Uterus (tissue), 4 donors: ENCODE data around the gene SLC39A11. TPM values are rescaled to one million over a fixed set of nuclear protein-coding genes. Genes with fewer than 3 reads are reported as not detected.

ENCODE experiments used
- DNase-seq, 2 donors: peaks; one replicate each; pipeline ENCODE4 v3.0.0-alpha.2; 2019 to 2020
- H3K27ac ChIP-seq, 2 donors: fragments of 200-600 bp; sonication (generic); 1 replicate in 1 of 2; 2 replicates in 1 of 2; pipeline ENCODE4 v1.5.1; 2016 to 2018
- H3K27me3 ChIP-seq, 2 donors: fragments of 200-600 bp; sonication (generic); one replicate each; pipeline ENCODE4 v1.5.1; 2018 to 2019; ENCODE audit warnings: control low read depth in 1 of 2
- H3K36me3 ChIP-seq, 2 donors: fragments of 200-600 bp; sonication (generic); one replicate each; pipeline ENCODE4 v1.5.1; 2019; ENCODE audit warnings: control low read depth in 1 of 2
- H3K4me1 ChIP-seq, 2 donors: fragments of 200-600 bp; sonication (generic); one replicate each; pipeline ENCODE4 v1.5.1; 2018 to 2019; ENCODE audit warnings: control low read depth in 1 of 2
- H3K4me3 ChIP-seq, 2 donors: fragments of 200-600 bp; sonication (generic); 1 replicate in 1 of 2; 2 replicates in 1 of 2; pipeline ENCODE4 v1.5.1; 2018 to 2019; ENCODE audit warnings: mild to moderate bottlenecking in 1 of 2
- H3K9me3 ChIP-seq, 2 donors: fragments of 200-600 bp; sonication (generic); one replicate each; pipeline ENCODE4 v1.5.1; 2019; ENCODE audit warnings: control low read depth in 1 of 2
- CTCF ChIP-seq, 4 experiments: fragments of 200-600 bp in 2 of 4; fragments of 450-650 bp in 2 of 4; sonication (generic) in 2 of 4; IDR thresholded peaks; one replicate each; pipeline ENCODE4 v1.5.1; 2016 to 2019; ENCODE audit warnings: antibody characterized with exemption in 4 of 4, mild to moderate bottlenecking in 2 of 4, moderate library complexity in 1 of 4
- POLR2A ChIP-seq, 2 donors: fragments of 450-650 bp; IDR thresholded peaks; one replicate each; pipeline ENCODE4 v1.6.1; 2016; ENCODE audit warnings: antibody characterized with exemption in 2 of 2, mild to moderate bottlenecking in 1 of 2, moderate library complexity in 1 of 2
- intact Hi-C: fragments of 100-400 bp; cut with DNase I; formaldehyde crosslinking; loops from one replicate; pipeline ENCODE4 v1.15.1; 2023; ENCODE audit warnings: low total_unique reads
- total RNA-seq, 4 donors: library from RNA; depleted of rRNA in 3 of 4; stranded (reverse); fragments of >200 nt in 3 of 4; gene quantifications; one replicate each; pipeline versions ENCODE4 v1.1.0 to v1.2.4, GENCODE V29; 2014 to 2023
- donor health status: DM: yes; HTN: yes; CAD: no.

The SLC39A11 gene
- total RNA-seq, 4 donors from 2014 or later, result 5.4 to 56.2 (median 21.0) TPM

GRCh38 chr17:73028299-73028755, 64.2 kb downstream of the SLC39A11 start:
- Histone ChIP-seq H3K9me3 (no peaks in the 10 kb centered on the region), H3K36me3 (no peaks in the 10 kb centered on the region), H3K27ac (no peak overlapping the region), H3K4me1 (no peaks in the 10 kb centered on the region), H3K4me3 (no peak overlapping the region), H3K27me3 (no peaks in the 10 kb centered on the region)
- intact Hi-C loops, result no loop called here
- DNase-seq, result no peak
- TF ChIP-seq CTCF (IDR thresholded peaks at IDR 0.05) (no peak), POLR2A (IDR thresholded peaks at IDR 0.05) (no peak)

GRCh38 chr17:73027130-73027741, 65.3 kb downstream of the SLC39A11 start:
- Histone ChIP-seq H3K27ac (no peak overlapping the region), H3K9me3 (no peaks in the 10 kb centered on the region), H3K4me3 (no peak overlapping the region), H3K36me3 (no peaks in the 10 kb centered on the region), H3K27me3 (no peaks in the 10 kb centered on the region), H3K4me1 (no peaks in the 10 kb centered on the region)
- TF ChIP-seq POLR2A (IDR thresholded peaks at IDR 0.05), result no peak
- no peak for TF ChIP-seq CTCF (IDR thresholded peaks at IDR 0.05)
- intact Hi-C loops, result no loop called here
- no peak for DNase-seq

GRCh38 chr17:73025041-73025560, 67.4 kb downstream of the SLC39A11 start:
- no peak overlapping the region for H3K27ac ChIP-seq
- H3K9me3 ChIP-seq, result no peaks in the 10 kb centered on the region
- no peaks in the 10 kb centered on the region for H3K4me1 ChIP-seq
- TF ChIP-seq CTCF (IDR thresholded peaks at IDR 0.05), result no peak
- no peak overlapping the region for H3K4me3 ChIP-seq
- H3K27me3 ChIP-seq, result no peaks in the 10 kb centered on the region
- no peaks in the 10 kb centered on the region for H3K36me3 ChIP-seq
- intact Hi-C loops, result no loop called here
- DNase-seq, result no peak

- no peak for TF ChIP-seq POLR2A (IDR thresholded peaks at IDR 0.05)
- TF ChIP-seq CTCF (IDR thresholded peaks at IDR 0.05), result no peak
- no peaks in the 10 kb centered on the region for H3K36me3 ChIP-seq
- no peak for DNase-seq
- no peak overlapping the region for H3K27ac ChIP-seq
- H3K4me3 ChIP-seq, result no peak overlapping the region
- H3K9me3 ChIP-seq, result peaks cover 0 to 6% of the 10 kb centered on the region in 2 donors
- H3K4me1 ChIP-seq, result no peaks in the 10 kb centered on the region
- no peaks in the 10 kb centered on the region for H3K27me3 ChIP-seq
- intact Hi-C loops, result no loop called here
These were observed 68.7 kb downstream of the SLC39A11 start for GRCh38 chr17:73023759-73024158.

GRCh38 chr17:73022694-73023093, 69.8 kb downstream of the SLC39A11 start:
- H3K9me3 ChIP-seq, result peaks cover 0 to 16% of the 10 kb centered on the region in 2 donors
- no peak for DNase-seq
- no peaks in the 10 kb centered on the region for H3K27me3 ChIP-seq
- H3K4me1 ChIP-seq, result no peaks in the 10 kb centered on the region
- H3K36me3 ChIP-seq, result no peaks in the 10 kb centered on the region
- no peak overlapping the region for H3K27ac ChIP-seq
- intact Hi-C loops, result no loop called here
- TF ChIP-seq CTCF (IDR thresholded peaks at IDR 0.05), result no peak
- no peak for TF ChIP-seq POLR2A (IDR thresholded peaks at IDR 0.05)
- no peak overlapping the region for H3K4me3 ChIP-seq
